SH-SY5Y (cell line): ENCODE data around the gene TMEM45A.

Source experiments
- GATA2 ChIP-seq: IDR thresholded peaks from 2 replicates; pipeline ENCODE4 v1.6.1; 2011; ENCODE audit warnings: mild to moderate bottlenecking, low read depth, low read length
- GATA3 ChIP-seq: IDR thresholded peaks from 2 replicates; pipeline ENCODE4 v1.6.1; 2011; ENCODE audit warnings: low read depth, mild to moderate bottlenecking, low read length, moderate library complexity

- TF ChIP-seq GATA2 (no peak), GATA3 (no peak)
Measured at GRCh38 chr3:100463646-100464155, 28.7 kb upstream of the TMEM45A start.
